Measurements from ENCODE around the gene MACROH2A2. TPM values are rescaled to one million over a fixed set of nuclear protein-coding genes. Genes with fewer than 3 reads are reported as not detected.
A peak's percentile ranks its signal among the peaks of the same experiment; 100 is the strongest.

The MACROH2A2 gene
- total RNA-seq, 1 experiment from 2014 or later, result 11.3 TPM

DNA sequence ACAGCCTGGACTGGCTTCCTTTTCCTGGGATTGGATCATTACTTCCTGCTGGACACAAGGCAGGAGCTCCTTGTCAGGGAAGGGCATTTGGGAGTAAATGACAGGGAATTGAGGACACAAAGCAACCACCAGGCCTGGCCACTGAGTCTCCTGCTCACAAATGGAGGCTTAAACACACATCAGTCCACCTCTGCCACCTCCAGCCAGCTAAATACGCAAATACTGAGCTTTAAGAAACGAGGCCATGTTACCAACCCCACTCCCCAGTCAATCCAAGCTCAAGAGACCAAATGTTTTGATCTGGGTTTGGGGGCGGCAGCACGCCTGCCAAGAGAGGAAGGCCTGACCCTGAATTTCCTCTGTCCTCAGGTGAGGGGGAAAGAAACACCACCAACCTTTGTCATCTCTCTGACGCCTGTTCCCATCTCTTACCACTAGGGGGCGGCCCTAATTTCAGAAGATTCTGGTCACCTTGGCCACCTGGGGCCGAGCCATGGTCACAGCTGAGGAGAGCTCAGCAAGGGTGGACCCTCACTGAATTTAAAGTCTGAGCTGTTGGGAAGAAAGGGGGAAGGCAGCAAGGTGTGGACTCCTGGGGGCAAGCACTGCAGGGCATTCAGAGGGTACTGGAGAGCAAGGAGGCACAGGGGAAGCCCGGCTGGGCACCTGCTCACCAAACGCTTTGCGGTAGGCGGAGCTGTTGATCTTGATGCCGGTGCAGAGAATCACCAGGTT is 63.5 kb downstream of the MACROH2A2 start:
- H3T11ph ChIP-seq (ENCODE audit: low read length), result no peak overlapping the region
- H3K9me3 Mint-ChIP-seq, result no peaks in the 10 kb centered on the region
- no peak overlapping the region for H3K4me2 ChIP-seq (ENCODE audit: insufficient read depth, insufficient read length, low read length)
- H3K23me2 ChIP-seq (ENCODE audit: insufficient read length, low read depth, low read length, poor library complexity, severe bottlenecking), result no peaks in the 10 kb centered on the region
- H3K4me1 Mint-ChIP-seq, result peaks cover 5 to 9% of the 10 kb centered on the region in 2 experiments
- no peak overlapping the region for H2BK12ac ChIP-seq (ENCODE audit: insufficient read length, low read depth, low read length)
- WGBS (ENCODE audit: extremely low coverage, insufficient read length, low lambda C conversion rate), result no CpG with 5 or more reads among the region's 12 CpGs
- no peak overlapping the region for H2BK15ac ChIP-seq (ENCODE audit: low read depth, low read length)
- no peak overlapping the region for H2BK5ac ChIP-seq (ENCODE audit: insufficient read length, low read length)
- peak overlapping the region in 2 of 3 experiments; percentile 24 to 70; a peak in 1 of 7 replicates for H3K27ac Mint-ChIP-seq
- no peak overlapping the region for H4K5ac ChIP-seq (ENCODE audit: insufficient read length, low read depth, low read length)
- H3K18ac ChIP-seq (ENCODE audit: insufficient read length, low read depth, low read length), result no peak overlapping the region
- H3K56ac ChIP-seq (ENCODE audit: insufficient read length, low read depth, low read length), result no peak overlapping the region
- H3K27ac ChIP-seq (ENCODE audit: insufficient read length, low read depth, low read length), result no peak overlapping the region
- H2AFZ ChIP-seq (ENCODE audit: low read length), result no peak overlapping the region
- H4K20me1 ChIP-seq (ENCODE audit: control insufficient read depth, insufficient read depth, insufficient read length), result no peaks in the 10 kb centered on the region
- no peak overlapping the region for H3K23ac ChIP-seq (ENCODE audit: insufficient read length, low read depth, low read length)
- peaks cover 6 to 16% (median 10%) of the 10 kb centered on the region in 3 experiments for H3K36me3 Mint-ChIP-seq (ENCODE audit: insufficient read depth in 1 of 3, low read depth in 3 of 3)
- H3K79me2 ChIP-seq (ENCODE audit: insufficient read depth, low read length), result no peaks in the 10 kb centered on the region
- H2AK5ac ChIP-seq (ENCODE audit: insufficient read length, low read length), result no peak overlapping the region
- H4K8ac ChIP-seq (replicated peaks; ENCODE audit: insufficient read length, low read depth, low read length), result no peak overlapping the region
- H3K14ac ChIP-seq (ENCODE audit: insufficient read depth, low read length), result no peak overlapping the region
- H3K79me1 ChIP-seq (ENCODE audit: insufficient read depth, low read depth, low read length, poor library complexity, severe bottlenecking), result no peaks in the 10 kb centered on the region
- no peaks in the 10 kb centered on the region for H3K27me3 ChIP-seq (ENCODE audit: insufficient read depth, low read length)
- no peaks in the 10 kb centered on the region for H3K4me1 ChIP-seq (ENCODE audit: insufficient read depth, low read length)
- no peak overlapping the region for H4K91ac ChIP-seq (ENCODE audit: insufficient read length, low read depth, low read length)
- H2BK120ac ChIP-seq (ENCODE audit: low read depth, low read length, poor library complexity, severe bottlenecking), result no peak overlapping the region
- no peak overlapping the region for H2BK20ac ChIP-seq (ENCODE audit: low read depth, low read length, poor library complexity, severe bottlenecking)
- no peaks in the 10 kb centered on the region for H3K27me3 Mint-ChIP-seq (ENCODE audit: low read depth)
- H3K9ac ChIP-seq (ENCODE audit: extremely low read depth, insufficient read length, low read length), result no peak overlapping the region
- H3K4me3 Mint-ChIP-seq, result no peak overlapping the region
- no peak overlapping the region for H3K4ac ChIP-seq (ENCODE audit: low read depth, low read length)
- no peaks in the 10 kb centered on the region for H3K9me3 ChIP-seq (ENCODE audit: control insufficient read depth, low read depth, low read length)
- TF ChIP-seq, protein P1, sequence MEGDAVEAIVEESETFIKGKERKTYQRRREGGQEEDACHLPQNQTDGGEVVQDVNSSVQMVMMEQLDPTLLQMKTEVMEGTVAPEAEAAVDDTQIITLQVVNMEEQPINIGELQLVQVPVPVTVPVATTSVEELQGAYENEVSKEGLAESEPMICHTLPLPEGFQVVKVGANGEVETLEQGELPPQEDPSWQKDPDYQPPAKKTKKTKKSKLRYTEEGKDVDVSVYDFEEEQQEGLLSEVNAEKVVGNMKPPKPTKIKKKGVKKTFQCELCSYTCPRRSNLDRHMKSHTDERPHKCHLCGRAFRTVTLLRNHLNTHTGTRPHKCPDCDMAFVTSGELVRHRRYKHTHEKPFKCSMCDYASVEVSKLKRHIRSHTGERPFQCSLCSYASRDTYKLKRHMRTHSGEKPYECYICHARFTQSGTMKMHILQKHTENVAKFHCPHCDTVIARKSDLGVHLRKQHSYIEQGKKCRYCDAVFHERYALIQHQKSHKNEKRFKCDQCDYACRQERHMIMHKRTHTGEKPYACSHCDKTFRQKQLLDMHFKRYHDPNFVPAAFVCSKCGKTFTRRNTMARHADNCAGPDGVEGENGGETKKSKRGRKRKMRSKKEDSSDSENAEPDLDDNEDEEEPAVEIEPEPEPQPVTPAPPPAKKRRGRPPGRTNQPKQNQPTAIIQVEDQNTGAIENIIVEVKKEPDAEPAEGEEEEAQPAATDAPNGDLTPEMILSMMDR (conservative IDR thresholded peaks at IDR 0.05), result peak; percentile 91
- DNase-seq, result peak; percentile 76

Measured in H9 (cell line).